ENCODE results near the gene PAM.

- TF ChIP-seq CTCF (IDR thresholded peaks at IDR 0.05): no peak
- TF ChIP-seq POLR2A (IDR thresholded peaks at IDR 0.05): no peak
These were observed 12.8 kb downstream of the PAM start for GRCh38 chr5:102767862-102768261.
